HG02678 (cell line): ENCODE results near the gene PGD.
"Not testable (repeated sequence)": the region's sequence is repeated elsewhere in the genome, so short reads cannot be mapped to it uniquely, and the experiment has no call there.

ENCODE experiments used
- ATAC-seq: cut with Tn5 transposase; IDR thresholded peaks from one replicate; pipeline ENCODE4 v1.9.1; 2021; ENCODE audit warnings: mild to moderate bottlenecking, moderate library complexity; ENCODE audit not compliant: unreplicated experiment

The PGD gene

DNA sequence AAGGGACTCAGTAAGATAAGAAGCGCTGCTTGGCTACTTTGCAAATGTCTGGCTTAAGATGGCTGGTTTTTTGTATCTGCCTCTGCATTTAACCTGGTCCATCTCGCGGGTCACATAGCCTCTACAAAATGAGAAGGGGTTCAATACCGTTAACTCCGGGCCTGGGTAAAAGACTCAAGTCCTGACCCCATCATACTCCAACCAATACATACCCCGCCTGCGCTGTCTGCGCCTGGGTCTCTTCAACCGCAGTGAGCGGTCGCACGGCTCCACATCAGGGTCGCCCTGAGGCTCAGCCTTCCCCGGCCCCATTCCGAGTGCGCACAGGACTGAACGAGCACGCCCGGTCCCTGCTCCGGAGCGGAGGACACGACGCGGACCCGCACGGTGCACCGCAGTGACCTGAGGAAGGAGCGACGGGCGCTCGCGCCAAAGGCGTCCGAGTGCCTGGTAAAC, 558 bp upstream of the PGD start:
- ATAC-seq: peak; percentile 18

GRCh38 chr1:10399444-10399941, 629 bp downstream of the PGD start:
- ATAC-seq: no peak

DNA sequence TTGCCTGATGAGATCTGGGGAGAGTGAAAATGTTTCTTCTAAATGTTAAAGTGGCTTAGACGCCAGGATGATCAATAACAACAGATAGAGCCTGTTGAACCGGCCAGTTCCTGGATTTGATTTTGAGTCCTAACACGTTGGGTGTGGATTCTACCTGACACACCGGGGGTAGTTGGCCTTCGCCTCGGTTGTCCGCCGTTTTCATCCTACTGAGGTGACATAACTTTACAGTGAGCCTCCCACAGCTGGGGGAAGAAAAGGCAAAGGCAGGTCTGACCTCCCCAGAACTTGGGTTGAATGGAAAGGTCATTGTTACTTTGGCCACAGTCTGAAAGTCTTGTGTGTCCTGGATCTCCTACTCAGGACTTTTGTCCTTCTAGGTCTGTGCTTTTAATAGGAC, 1.1 kb downstream of the PGD start:
- no peak for ATAC-seq

- ATAC-seq: no peak
Measured at GRCh38 chr1:10401281-10401680, 2.4 kb downstream of the PGD start.

DNA sequence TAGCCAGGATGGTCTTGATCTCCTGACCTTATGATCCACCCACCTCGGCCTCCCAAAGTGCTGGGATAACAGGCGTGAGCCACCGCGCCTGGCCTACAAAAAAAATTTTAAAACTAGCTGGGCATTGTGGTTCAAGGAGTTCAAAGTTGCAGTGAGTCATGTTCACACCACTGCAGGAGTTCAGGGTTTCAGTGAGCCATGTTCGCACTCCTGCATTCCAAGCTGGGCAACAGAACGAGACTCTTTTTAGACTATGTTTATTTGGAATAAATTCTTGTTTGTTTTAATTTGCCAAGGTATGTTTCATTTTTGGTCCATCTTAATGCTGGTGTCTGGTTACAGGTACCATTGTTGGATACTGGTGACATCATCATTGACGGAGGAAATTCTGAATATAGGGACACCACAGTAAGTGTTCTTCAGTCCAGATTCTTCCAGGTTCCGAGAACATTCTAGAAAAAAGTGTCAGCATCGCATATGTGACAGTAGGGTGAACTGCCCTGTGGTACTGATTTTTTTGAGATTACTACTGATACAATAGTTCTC, 3.9 kb downstream of the PGD start:
- ATAC-seq: no peak

GRCh38 chr1:10407201-10407600, 8.3 kb downstream of the PGD start:
- no peak for ATAC-seq

- no peak for ATAC-seq
Measured at GRCh38 chr1:10415211-10415930, 16.5 kb downstream of the PGD start.

GRCh38 chr1:10415967-10416366, 17.1 kb downstream of the PGD start:
- ATAC-seq: not testable (repeated sequence)

GRCh38 chr1:10418741-10419140, 19.9 kb downstream of the PGD start:
- not testable (repeated sequence) for ATAC-seq

GRCh38 chr1:10419351-10419750, 20.5 kb downstream of the PGD start:
- no peak for ATAC-seq

DNA sequence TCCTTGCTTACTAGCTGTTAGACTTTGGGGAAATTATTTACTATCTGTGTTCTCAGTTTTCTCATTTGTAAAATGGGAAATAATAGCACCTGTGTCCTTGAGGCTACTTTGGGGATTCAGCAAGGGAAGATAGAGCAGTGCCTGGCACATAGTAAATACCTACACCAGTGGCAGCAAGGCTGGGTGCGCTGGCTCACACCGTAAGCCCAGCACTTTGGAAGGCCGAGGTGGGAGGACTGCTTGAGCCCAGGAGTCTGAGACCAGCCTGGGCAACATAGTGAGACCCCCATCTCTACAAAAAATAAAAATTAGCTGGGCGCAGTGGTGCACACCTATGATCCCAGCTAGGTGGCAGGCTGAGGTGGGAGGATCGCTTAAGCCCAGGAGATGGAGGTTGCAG, 22.8 kb downstream of the PGD start:
- ATAC-seq: no peak

DNA sequence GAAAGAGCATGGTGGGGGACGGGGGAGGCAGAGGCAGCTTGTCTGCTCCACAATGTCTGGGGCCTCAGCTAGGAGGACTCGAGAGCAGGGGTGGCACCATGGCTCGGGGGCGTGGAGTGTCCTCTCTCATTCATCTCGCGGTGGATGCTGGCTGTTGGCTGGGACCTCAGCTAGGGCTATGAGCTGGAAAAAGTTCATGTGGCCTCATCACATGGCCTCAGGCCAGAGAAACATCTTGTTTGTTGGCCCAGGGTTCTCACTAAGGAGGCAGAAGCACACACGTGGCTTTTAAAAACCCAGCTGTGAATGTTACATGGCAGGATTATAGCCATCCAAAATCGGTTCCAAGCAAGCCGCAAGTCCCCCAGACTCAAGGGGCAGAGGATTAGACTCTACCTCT, 25.2 kb downstream of the PGD start:
- no peak for ATAC-seq

DNA sequence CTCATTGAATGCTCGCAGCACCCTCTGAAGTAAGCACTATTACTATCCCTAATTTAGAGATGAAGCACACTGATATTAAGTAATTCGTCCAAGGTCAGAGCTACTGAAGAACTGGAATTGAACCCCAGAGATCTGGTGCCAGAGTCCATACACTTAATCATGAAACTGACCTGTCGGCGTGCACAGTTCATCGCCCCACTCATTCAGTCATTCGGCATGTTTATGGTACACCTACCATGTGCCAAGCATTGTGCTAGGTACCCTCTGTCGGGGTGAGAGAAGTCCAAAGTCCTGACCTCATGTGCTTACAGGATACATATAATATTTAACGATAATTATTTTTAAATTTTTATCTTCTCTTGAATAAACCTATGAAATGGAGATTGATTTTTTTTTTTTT, 25.8 kb downstream of the PGD start:
- no peak for ATAC-seq

- ATAC-seq: not testable (repeated sequence)
Measured at GRCh38 chr1:10425826-10426534, 27.1 kb downstream of the PGD start.

- not testable (repeated sequence) for ATAC-seq
Measured at GRCh38 chr1:10426535-10426848, 27.6 kb downstream of the PGD start.

DNA sequence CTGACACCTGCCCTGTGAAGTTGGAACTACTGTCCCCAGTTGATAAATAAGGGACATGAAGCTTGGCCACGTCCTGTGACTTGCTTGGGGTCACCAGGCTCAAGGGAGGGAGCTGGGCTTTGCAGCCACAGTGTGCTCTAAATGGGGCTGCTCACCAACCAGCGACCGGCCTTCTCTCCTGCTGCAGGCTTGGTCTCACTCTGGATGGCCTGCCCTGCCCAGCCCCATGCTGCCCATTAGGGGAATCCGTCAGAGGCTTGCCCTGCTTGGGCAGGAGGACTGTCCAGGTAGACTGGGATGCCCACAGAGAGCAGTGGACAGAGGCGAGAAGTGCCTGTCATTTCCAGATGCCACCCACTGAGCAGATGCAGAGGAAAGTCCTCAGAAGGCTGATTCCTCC, 30.1 kb downstream of the PGD start:
- no peak for ATAC-seq

GRCh38 chr1:10429868-10430215, 31.0 kb downstream of the PGD start:
- peak; percentile 4 for ATAC-seq

- ATAC-seq: peak; percentile 84
Measured at GRCh38 chr1:10430216-10431069, 31.6 kb downstream of the PGD start, which contains the start of gene CENPS. Gene CENPS (plus strand): TSS chr1:10430433. CDS start chr1:10430518, 85 bp downstream.

DNA sequence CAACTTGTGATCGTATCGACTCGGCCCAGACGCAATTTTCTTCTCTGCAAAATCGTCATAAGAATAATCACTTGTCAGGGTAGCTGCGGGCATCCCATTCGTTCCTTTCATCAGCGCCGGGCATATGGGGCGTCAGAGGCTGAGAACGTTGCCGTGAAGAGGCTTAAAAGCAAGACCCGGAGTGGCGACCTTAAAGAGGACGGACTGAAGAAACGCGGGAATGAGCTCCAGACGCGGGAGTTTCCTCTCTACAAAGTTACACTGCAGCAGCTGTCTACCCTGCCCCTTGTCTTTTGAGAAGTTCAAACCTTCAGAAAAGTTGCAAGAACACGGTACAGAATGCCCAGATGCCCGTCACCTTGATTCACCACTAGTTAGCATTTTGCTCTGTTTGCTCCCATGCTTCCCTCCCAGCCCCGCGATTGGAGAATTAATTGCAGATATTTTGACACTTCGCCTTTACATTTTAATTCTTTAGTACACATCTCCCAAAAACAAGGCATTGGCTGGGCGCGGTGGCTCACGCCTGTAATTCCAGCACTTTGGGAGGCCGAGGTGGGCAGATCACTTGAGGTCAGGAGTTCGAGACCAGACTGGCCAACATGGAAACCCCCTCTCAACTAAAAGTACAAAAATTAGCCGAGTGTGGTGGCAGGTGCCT, 32.3 kb downstream of the PGD start:
- no peak for ATAC-seq

DNA sequence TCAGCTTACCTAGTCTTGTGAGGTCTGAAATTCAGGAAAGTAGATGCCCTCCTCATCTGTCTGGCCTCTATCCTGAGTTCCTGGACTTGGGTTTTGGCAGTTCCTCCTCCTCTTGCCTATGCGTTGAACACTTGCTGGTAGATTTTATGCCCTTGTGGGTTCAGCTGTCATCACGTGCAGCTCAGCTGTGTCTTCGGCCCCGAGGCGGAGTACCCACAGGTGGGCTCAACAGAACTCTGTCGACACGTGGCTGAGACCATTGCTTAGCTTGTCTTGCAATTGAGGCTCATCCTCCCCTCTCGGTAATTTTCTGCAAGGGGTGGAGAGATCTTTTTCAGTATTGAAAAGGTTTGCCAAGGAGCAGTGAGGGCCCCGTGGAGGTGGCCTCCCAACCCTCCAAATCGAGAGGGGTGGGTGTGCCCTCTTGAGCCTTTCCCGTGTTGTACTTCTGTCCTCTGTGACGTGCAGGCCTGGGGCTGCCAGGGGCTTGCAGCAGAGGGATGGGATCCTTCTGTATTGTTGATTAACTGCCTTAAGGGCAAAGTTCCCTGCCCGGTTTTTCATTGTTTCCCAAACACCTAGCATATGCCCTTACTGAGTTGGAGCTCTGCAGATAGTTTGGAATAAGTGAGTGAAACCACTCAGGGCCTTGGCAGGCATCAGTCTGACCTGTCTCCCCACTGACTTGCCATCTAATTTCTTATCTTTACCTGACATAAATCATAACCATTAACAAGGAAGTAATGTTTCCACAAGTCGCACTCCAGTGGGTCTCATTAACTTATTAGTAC, 34.2 kb downstream of the PGD start:
- ATAC-seq: no peak
